IMR-90 (cell line): ENCODE measurements around the gene ZNF775. TPM values are rescaled to one million over a fixed set of nuclear protein-coding genes. Genes with fewer than 3 reads are reported as not detected.

Experiments used
- ATAC-seq: fragments of 200-7000 bp; cut with Tn5 transposase; 2 replicates; pipeline ENCODE4 v1.9.1; 2020; ENCODE audit warnings: low read depth, mild to moderate bottlenecking, moderate library complexity
- BruUV-seq: library from RNA; stranded (reverse); fragments of 400-500 nt; replicated peaks from 2 replicates; lab custom pipeline; 2021; lab: Mats Ljungman, UMichigan
- CTCF ChIA-PET: fragments of 300-600 bp; formaldehyde crosslinking; extraction: SDS; loops from one replicate; lab custom pipeline; 2021; ENCODE audit warnings: antibody characterized with exemption; lab: Yijun Ruan, JAX
- POLR2A ChIA-PET: fragments of 300-600 bp; sonication (Branson Sonifier 250); formaldehyde crosslinking; loops from one replicate; lab custom pipeline; 2022; ENCODE audit warnings: antibody characterized with exemption; ENCODE audit not compliant: unreplicated experiment; lab: Charles Lee
- DNase-seq: peaks from one replicate; pipeline ENCODE4 v3.0.0; 2013
- H2AFZ ChIP-seq: replicated peaks from 2 replicates; pipeline ENCODE3; 2013; ENCODE audit warnings: low read length, mild to moderate bottlenecking; ENCODE audit not compliant: poor library complexity
- H2AK5ac ChIP-seq: 2 replicates; pipeline ENCODE4 v1.6.1; 2013; ENCODE audit warnings: low read depth, low read length, inconsistent platforms
- H2AK9ac ChIP-seq: replicated peaks from 2 replicates; pipeline ENCODE3; 2013; ENCODE audit warnings: mild to moderate bottlenecking, low read depth, low read length, moderate library complexity; ENCODE audit not compliant: poor library complexity
- H2BK120ac ChIP-seq: 2 replicates; pipeline ENCODE4 v1.6.1; 2013; ENCODE audit warnings: low read depth, low read length, inconsistent platforms
- H2BK15ac ChIP-seq: 3 replicates; pipeline ENCODE4 v1.6.1; 2013; ENCODE audit warnings: low read depth, low read length, inconsistent platforms
- H2BK20ac ChIP-seq: 2 replicates; pipeline ENCODE4 v1.6.1; 2013; ENCODE audit warnings: low read depth, mild to moderate bottlenecking, inconsistent platforms, low read length, moderate library complexity
- H2BK5ac ChIP-seq: 2 replicates; pipeline ENCODE4 v1.6.1; 2013; ENCODE audit warnings: mild to moderate bottlenecking, low read depth, low read length, inconsistent platforms; ENCODE audit not compliant: poor library complexity, severe bottlenecking
- H3K14ac ChIP-seq: replicated peaks from 2 replicates; pipeline ENCODE4 v1.6.1; 2013; ENCODE audit warnings: low read depth, low read length, inconsistent platforms
- H3K18ac ChIP-seq: 2 replicates; pipeline ENCODE4 v1.6.1; 2013; ENCODE audit warnings: low read depth, low read length, control low read depth
- H3K23ac ChIP-seq: 2 replicates; pipeline ENCODE4 v1.6.1; 2013; ENCODE audit warnings: low read depth, low read length, inconsistent platforms
- H3K27ac ChIP-seq: 2 replicates; pipeline ENCODE4 v1.5.1; 2013; ENCODE audit warnings: mild to moderate bottlenecking, control low read depth, low read length; ENCODE audit not compliant: insufficient read depth
- H3K27me3 ChIP-seq: 2 replicates; pipeline ENCODE4 v1.6.1; 2013; ENCODE audit warnings: low read length; ENCODE audit not compliant: control insufficient read depth, insufficient read depth
- H3K36me3 ChIP-seq: 2 replicates; pipeline ENCODE4 v1.6.1; 2013; ENCODE audit warnings: low read length, mixed read lengths; ENCODE audit not compliant: control insufficient read depth, insufficient read depth
- H3K4ac ChIP-seq: 2 replicates; pipeline ENCODE4 v1.6.1; 2013; ENCODE audit warnings: low read depth, low read length, inconsistent platforms
- H3K4me1 ChIP-seq: 2 replicates; pipeline ENCODE4 v1.6.1; 2013; ENCODE audit warnings: low read length, mixed read lengths; ENCODE audit not compliant: control insufficient read depth, insufficient read depth
- H3K4me2 ChIP-seq: 2 replicates; pipeline ENCODE4 v1.6.1; 2013; ENCODE audit warnings: low read depth, mild to moderate bottlenecking, control low read depth, low read length, moderate library complexity
- H3K4me3 ChIP-seq: 2 replicates; pipeline ENCODE4 v1.5.1; 2013; ENCODE audit warnings: low read depth, mild to moderate bottlenecking, control low read depth, low read length, moderate library complexity; ENCODE audit not compliant: insufficient read depth
- H3K56ac ChIP-seq: 2 replicates; pipeline ENCODE4 v1.6.1; 2013; ENCODE audit warnings: low read length, inconsistent platforms; ENCODE audit not compliant: insufficient read depth; ENCODE audit errors: extremely low read depth
- H3K79me1 ChIP-seq, 2 experiments: 2 replicates each; pipeline ENCODE4 v1.6.1; 2013; ENCODE audit warnings: low read length in 2 of 2, inconsistent platforms in 1 of 2, low read depth in 1 of 2
- H3K9ac ChIP-seq: 2 replicates; pipeline ENCODE4 v1.6.1; 2013; ENCODE audit warnings: low read depth, low read length, control low read depth
- H3K9me1 ChIP-seq: 2 replicates; pipeline ENCODE4 v1.6.1; 2013; ENCODE audit warnings: low read length, inconsistent platforms; ENCODE audit not compliant: insufficient read depth
- H3K9me3 ChIP-seq: 2 replicates; pipeline ENCODE4 v1.6.1; 2013; ENCODE audit warnings: low read length; ENCODE audit not compliant: control insufficient read depth, insufficient read depth
- H4K20me1 ChIP-seq: 2 replicates; pipeline ENCODE4 v1.6.1; 2013; ENCODE audit warnings: low read length, inconsistent platforms; ENCODE audit not compliant: insufficient read depth
- H4K5ac ChIP-seq: 2 replicates; pipeline ENCODE4 v1.6.1; 2013; ENCODE audit warnings: mild to moderate bottlenecking, low read depth, low read length, control low read depth
- H4K8ac ChIP-seq, 2 experiments: 2 replicates each; pipeline ENCODE4 v1.6.1; 2013; ENCODE audit warnings: low read depth in 2 of 2, low read length in 2 of 2, control low read depth in 1 of 2, inconsistent platforms in 1 of 2
- H4K91ac ChIP-seq: 2 replicates; pipeline ENCODE4 v1.6.1; 2013; ENCODE audit warnings: low read depth, low read length, inconsistent platforms; ENCODE audit not compliant: insufficient read depth
- BHLHE40 ChIP-seq: fragments of 150-350 bp; IDR thresholded peaks from 2 replicates; pipeline ENCODE4 v1.6.1; 2016; ENCODE audit warnings: mild to moderate bottlenecking, low read depth, low read length
- CEBPB ChIP-seq: IDR thresholded peaks from 2 replicates; pipeline ENCODE4 v1.6.1; 2012; ENCODE audit warnings: low read depth, low read length, improper control_type of control experiment
- CHD1 ChIP-seq: IDR thresholded peaks from 2 replicates; pipeline ENCODE4 v1.6.1; 2012; ENCODE audit warnings: low read depth, low read length, improper control_type of control experiment
- FOS ChIP-seq: fragments of 150-350 bp; IDR thresholded peaks from 2 replicates; pipeline ENCODE4 v1.6.1; 2016; ENCODE audit warnings: low read depth, low read length
- MAFK ChIP-seq: IDR thresholded peaks from 2 replicates; pipeline ENCODE4 v1.6.1; 2012; ENCODE audit warnings: low read depth, low read length, improper control_type of control experiment
- MAZ ChIP-seq: IDR thresholded peaks from 2 replicates; pipeline ENCODE4 v1.6.1; 2012; ENCODE audit warnings: low read depth, mild to moderate bottlenecking, low read length, improper control_type of control experiment, moderate library complexity, borderline replicate concordance
- MXI1 ChIP-seq: IDR thresholded peaks from 2 replicates; pipeline ENCODE4 v1.6.1; 2012; ENCODE audit warnings: low read depth, mild to moderate bottlenecking, low read length, moderate library complexity, borderline replicate concordance
- NFE2L2 ChIP-seq: fragments of 150-350 bp; IDR thresholded peaks from 2 replicates; pipeline ENCODE4 v1.6.1; 2016; ENCODE audit warnings: low read depth, mild to moderate bottlenecking, low read length
- POLR2A ChIP-seq: IDR thresholded peaks from 2 replicates; pipeline ENCODE4 v1.6.1; 2012; ENCODE audit warnings: mild to moderate bottlenecking, low read depth, low read length
- RAD21 ChIP-seq: IDR thresholded peaks from 2 replicates; pipeline ENCODE4 v1.6.1; 2012; ENCODE audit warnings: low read length, improper control_type of control experiment
- RCOR1 ChIP-seq: IDR thresholded peaks from 2 replicates; pipeline ENCODE4 v1.6.1; 2012; ENCODE audit warnings: mild to moderate bottlenecking, low read length, improper control_type of control experiment; ENCODE audit not compliant: insufficient replicate concordance
- RFX5 ChIP-seq: IDR thresholded peaks from 2 replicates; pipeline ENCODE4 v1.8.0; 2012; ENCODE audit warnings: low read depth, mild to moderate bottlenecking, low read length, moderate library complexity
- SMC3 ChIP-seq: fragments of 150-350 bp; IDR thresholded peaks from 2 replicates; pipeline ENCODE4 v1.6.1; 2016; ENCODE audit warnings: low read depth, mild to moderate bottlenecking, antibody characterized with exemption, low read length, moderate library complexity
- WGBS, 2 experiments: methylation state at CpG; one replicate each; pipeline versions ENCODE4 v1.1.5 to v1.1.7; 2013; ENCODE audit warnings: missing lambda C conversion rate in 2 of 2; ENCODE audit not compliant: insufficient read length in 1 of 2; ENCODE audit errors: extremely low coverage in 2 of 2; 5-methylcytosine and 5-hydroxymethylcytosine counted together
- dilution Hi-C: fragments of 300-500 bp; cut with HindIII; formaldehyde crosslinking; loops from one replicate; pipeline ENCODE4 v1.14.3; 2018; ENCODE audit warnings: low sequenced_read_pairs; ENCODE audit not compliant: unreplicated experiment
- in situ Hi-C: fragments of 300-500 bp; cut with MboI; formaldehyde crosslinking; loops from 3 replicates; pipeline ENCODE4 v1.14.3; 2019; ENCODE audit warnings: low sequenced_read_pairs, inconsistent platforms, mixed read lengths
- intact Hi-C: fragments of 100-400 bp; cut with micrococcal nuclease; formaldehyde crosslinking; loops from 2 replicates; pipeline ENCODE4 v1.10.0; 2022
- polyA plus RNA-seq, 3 experiments: library from polyadenylated mRNA; depleted of rRNA; stranded (reverse); fragments of >200 nt; gene quantifications; 2 replicates each; pipeline ENCODE4 v1.2.3, GENCODE V29; 2012; ENCODE audit warnings: low replicate concordance in 1 of 3
- total RNA-seq: library from RNA; depleted of rRNA; stranded (reverse); fragments of >200 nt; gene quantifications from 2 replicates; pipeline ENCODE4 v1.2.3, GENCODE V29; 2012
- TF ChIP-seq, protein P1 (sequence below): fragments of 150-350 bp; IDR thresholded peaks from 2 replicates; pipeline ENCODE4 v1.6.1; 2017; ENCODE audit warnings: mild to moderate bottlenecking, antibody characterized with exemption, low read length, low read depth
- TF ChIP-seq, protein P2 (sequence below): fragments of 150-350 bp; IDR thresholded peaks from 2 replicates; pipeline ENCODE4 v1.6.1; 2016; ENCODE audit warnings: low read depth, mild to moderate bottlenecking, low read length, moderate library complexity, borderline replicate concordance
- TF ChIP-seq, protein P3 (sequence below): conservative IDR thresholded peaks from 2 replicates; pipeline ENCODE4 v1.5.1; 2012; ENCODE audit warnings: mild to moderate bottlenecking, low read depth, low read length, improper control_type of control experiment

The ZNF775 gene
- total and polyA plus RNA-seq, 2 of the 4 experiments (the other 2 are of a cell fraction) = 1.4 to 2.6 TPM

DNA sequence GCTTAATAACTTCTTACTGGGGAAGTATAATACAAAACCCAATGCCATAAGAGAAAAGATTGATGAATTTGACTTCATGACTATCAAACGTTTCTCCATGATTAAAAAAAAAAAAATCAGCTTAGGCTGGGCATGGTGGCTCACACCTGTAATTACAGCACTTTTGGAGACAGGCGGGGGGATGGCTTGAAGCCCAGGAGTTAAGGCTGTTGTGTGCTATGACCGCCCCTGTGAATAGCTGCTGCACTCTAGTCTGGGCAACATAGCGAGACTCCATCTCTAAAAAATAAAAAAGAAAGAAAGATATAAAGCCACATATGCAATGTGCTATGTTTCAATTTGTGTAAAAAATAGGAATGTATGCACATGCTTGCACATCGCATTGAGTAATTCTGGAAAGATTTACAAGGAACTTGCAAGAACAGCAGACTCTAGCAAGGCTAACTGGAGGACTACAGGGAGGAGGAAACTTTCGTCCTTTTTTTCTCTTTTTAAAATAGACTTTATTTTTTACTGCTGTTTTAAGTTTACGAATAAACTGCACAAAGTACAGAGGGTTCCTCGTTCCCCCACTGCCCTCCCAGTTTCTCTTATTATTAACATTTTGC, 27.4 kb upstream of the ZNF775 start:
- H3K4me1 ChIP-seq = no peaks in the 10 kb centered on the region; the same call in 1 of the 2 replicates
- no peak overlapping the region for H2BK5ac ChIP-seq
- 0 out of 2 replicates have a peak, but pooled peaks have one; percentile 24 for ATAC-seq
- dilution Hi-C loops (no loop called here), in situ Hi-C loops (no loop called here), intact Hi-C loops (no loop called here)
- H2BK120ac ChIP-seq = no peak overlapping the region
- POLR2A ChIA-PET = no interaction called here
- H2AK9ac ChIP-seq = no peak overlapping the region
- CTCF ChIA-PET = no interaction called here
- no peak overlapping the region for H4K91ac ChIP-seq
- BruUV-seq = no TSS peak
- no peak overlapping the region for H2BK20ac ChIP-seq
- WGBS, 2 experiments = no CpG with 5 or more reads among the region's 8 CpGs
- no peak overlapping the region for H3K4me2 ChIP-seq
- no peak overlapping the region for H2AFZ ChIP-seq
- H3K23ac ChIP-seq = no peak overlapping the region
- H2AK5ac ChIP-seq = no peak overlapping the region
- H3K4me3 ChIP-seq = no peak overlapping the region
- no peak overlapping the region for H4K8ac ChIP-seq
- H3K27ac ChIP-seq = no peak overlapping the region
- no peak for TF ChIP-seq NFE2L2
- TF ChIP-seq MXI1 = no peak
- no peak for TF ChIP-seq FOS
- TF ChIP-seq RAD21 = no peak
- no peak for TF ChIP-seq BHLHE40
- no peak for TF ChIP-seq CEBPB
- no peak for TF ChIP-seq RCOR1
- no peak for TF ChIP-seq RFX5
- TF ChIP-seq, protein P1, sequence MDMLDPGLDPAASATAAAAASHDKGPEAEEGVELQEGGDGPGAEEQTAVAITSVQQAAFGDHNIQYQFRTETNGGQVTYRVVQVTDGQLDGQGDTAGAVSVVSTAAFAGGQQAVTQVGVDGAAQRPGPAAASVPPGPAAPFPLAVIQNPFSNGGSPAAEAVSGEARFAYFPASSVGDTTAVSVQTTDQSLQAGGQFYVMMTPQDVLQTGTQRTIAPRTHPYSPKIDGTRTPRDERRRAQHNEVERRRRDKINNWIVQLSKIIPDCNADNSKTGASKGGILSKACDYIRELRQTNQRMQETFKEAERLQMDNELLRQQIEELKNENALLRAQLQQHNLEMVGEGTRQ = no peak
- TF ChIP-seq, protein P2, sequence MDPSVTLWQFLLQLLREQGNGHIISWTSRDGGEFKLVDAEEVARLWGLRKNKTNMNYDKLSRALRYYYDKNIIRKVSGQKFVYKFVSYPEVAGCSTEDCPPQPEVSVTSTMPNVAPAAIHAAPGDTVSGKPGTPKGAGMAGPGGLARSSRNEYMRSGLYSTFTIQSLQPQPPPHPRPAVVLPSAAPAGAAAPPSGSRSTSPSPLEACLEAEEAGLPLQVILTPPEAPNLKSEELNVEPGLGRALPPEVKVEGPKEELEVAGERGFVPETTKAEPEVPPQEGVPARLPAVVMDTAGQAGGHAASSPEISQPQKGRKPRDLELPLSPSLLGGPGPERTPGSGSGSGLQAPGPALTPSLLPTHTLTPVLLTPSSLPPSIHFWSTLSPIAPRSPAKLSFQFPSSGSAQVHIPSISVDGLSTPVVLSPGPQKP = no peak
- TF ChIP-seq POLR2A = no peak
- no peak for TF ChIP-seq MAFK
- TF ChIP-seq, protein P3, sequence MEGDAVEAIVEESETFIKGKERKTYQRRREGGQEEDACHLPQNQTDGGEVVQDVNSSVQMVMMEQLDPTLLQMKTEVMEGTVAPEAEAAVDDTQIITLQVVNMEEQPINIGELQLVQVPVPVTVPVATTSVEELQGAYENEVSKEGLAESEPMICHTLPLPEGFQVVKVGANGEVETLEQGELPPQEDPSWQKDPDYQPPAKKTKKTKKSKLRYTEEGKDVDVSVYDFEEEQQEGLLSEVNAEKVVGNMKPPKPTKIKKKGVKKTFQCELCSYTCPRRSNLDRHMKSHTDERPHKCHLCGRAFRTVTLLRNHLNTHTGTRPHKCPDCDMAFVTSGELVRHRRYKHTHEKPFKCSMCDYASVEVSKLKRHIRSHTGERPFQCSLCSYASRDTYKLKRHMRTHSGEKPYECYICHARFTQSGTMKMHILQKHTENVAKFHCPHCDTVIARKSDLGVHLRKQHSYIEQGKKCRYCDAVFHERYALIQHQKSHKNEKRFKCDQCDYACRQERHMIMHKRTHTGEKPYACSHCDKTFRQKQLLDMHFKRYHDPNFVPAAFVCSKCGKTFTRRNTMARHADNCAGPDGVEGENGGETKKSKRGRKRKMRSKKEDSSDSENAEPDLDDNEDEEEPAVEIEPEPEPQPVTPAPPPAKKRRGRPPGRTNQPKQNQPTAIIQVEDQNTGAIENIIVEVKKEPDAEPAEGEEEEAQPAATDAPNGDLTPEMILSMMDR = no peak
- no peak for TF ChIP-seq MAZ
- no peak for TF ChIP-seq CHD1
- TF ChIP-seq SMC3 = no peak
- H3K36me3 ChIP-seq = no peaks in the 10 kb centered on the region
- peaks cover 3% of the 10 kb centered on the region; the same call in 1 of the 2 replicates for H3K9me3 ChIP-seq
- H3K18ac ChIP-seq = no peak overlapping the region
- H3K56ac ChIP-seq = no peak overlapping the region
- no peaks in the 10 kb centered on the region for H3K9me1 ChIP-seq
- H3K9ac ChIP-seq = no peak overlapping the region
- no peaks in the 10 kb centered on the region for H3K79me1 ChIP-seq
- DNase-seq = peak; percentile 25
- no peak overlapping the region for H3K14ac ChIP-seq
- H4K20me1 ChIP-seq = no peaks in the 10 kb centered on the region
- peaks cover 3% of the 10 kb centered on the region for H3K27me3 ChIP-seq
- H3K4ac ChIP-seq = no peak overlapping the region
- no peak overlapping the region for H4K5ac ChIP-seq
- H2BK15ac ChIP-seq = no peak overlapping the region
